GM23338 (cell line): Measurements from ENCODE around the gene TSPO2. TPM values are rescaled to one million over a fixed set of nuclear protein-coding genes. Genes with fewer than 3 reads are reported as not detected.

ENCODE experiments used
- ATAC-seq: fragments of 200-7000 bp; cut with Tn5 transposase; 3 replicates; pipeline ENCODE4 v1.9.1; 2020
- DNase-seq: peaks from one replicate; pipeline ENCODE4 v3.0.0-alpha.2; 2015; ENCODE audit warnings: low spot score
- H2AFZ ChIP-seq: fragments of 200-600 bp; sonication (generic); 2 replicates; pipeline ENCODE4 v1.8.0; 2016; ENCODE audit warnings: antibody characterized with exemption, mild to moderate bottlenecking, moderate library complexity
- H3F3A ChIP-seq: fragments of 200-600 bp; sonication (generic); replicated peaks from 2 replicates; pipeline ENCODE4 v1.8.0; 2017; ENCODE audit warnings: antibody characterized with exemption, mixed run types, low read depth
- H3K27ac ChIP-seq: fragments of 200-600 bp; sonication (generic); 2 replicates; pipeline ENCODE4 v1.6.1; 2016; ENCODE audit warnings: low read depth
- H3K27me3 ChIP-seq: fragments of 200-600 bp; sonication (generic); 2 replicates; pipeline ENCODE4 v1.8.0; 2016; ENCODE audit warnings: mild to moderate bottlenecking, mixed run types, moderate library complexity; ENCODE audit not compliant: insufficient read depth
- H3K36me3 ChIP-seq: fragments of 200-600 bp; sonication (generic); 2 replicates; pipeline ENCODE4 v1.8.0; 2016; ENCODE audit warnings: mild to moderate bottlenecking; ENCODE audit not compliant: insufficient read depth
- H3K4me1 ChIP-seq: fragments of 200-600 bp; sonication (generic); 2 replicates; pipeline ENCODE4 v1.8.0; 2016; ENCODE audit warnings: mild to moderate bottlenecking, moderate library complexity; ENCODE audit not compliant: insufficient read depth
- H3K4me2 ChIP-seq: fragments of 200-600 bp; sonication (generic); 2 replicates; pipeline ENCODE4 v1.7.1; 2017; ENCODE audit warnings: mixed run types
- H3K4me3 ChIP-seq: fragments of 200-600 bp; sonication (generic); 2 replicates; pipeline ENCODE4 v1.6.1; 2016; ENCODE audit warnings: mixed run types
- H3K79me2 ChIP-seq: fragments of 200-600 bp; sonication (generic); replicated peaks from 2 replicates; pipeline ENCODE4 v1.8.0; 2017; ENCODE audit warnings: mild to moderate bottlenecking; ENCODE audit not compliant: insufficient read depth
- H3K9me2 ChIP-seq: fragments of 200-600 bp; sonication (generic); 2 replicates; pipeline ENCODE4 v1.8.0; 2017; ENCODE audit not compliant: insufficient read depth
- H4K20me1 ChIP-seq: fragments of 200-600 bp; sonication (generic); replicated peaks from 2 replicates; pipeline ENCODE4 v1.8.0; 2017; ENCODE audit warnings: mild to moderate bottlenecking; ENCODE audit not compliant: insufficient read depth
- H3K27ac Mint-ChIP-seq: 2 replicates; pipeline ENCODE4 v1.8.0; 2020; ENCODE audit warnings: inconsistent platforms, mild to moderate bottlenecking, moderate library complexity, mixed read lengths
- H3K27me3 Mint-ChIP-seq: 3 replicates; pipeline ENCODE4 v1.8.0; 2022; ENCODE audit warnings: low read depth, mild to moderate bottlenecking, moderate library complexity, mixed read lengths, inconsistent platforms; ENCODE audit not compliant: insufficient read depth, poor library complexity
- H3K36me3 Mint-ChIP-seq: 3 replicates; pipeline ENCODE4 v1.8.0; 2021; ENCODE audit warnings: low read depth, mild to moderate bottlenecking, inconsistent platforms, moderate library complexity, mixed read lengths
- H3K4me1 Mint-ChIP-seq: 3 replicates; pipeline ENCODE4 v1.8.0; 2020; ENCODE audit warnings: mild to moderate bottlenecking, inconsistent platforms, mixed read lengths
- H3K4me3 Mint-ChIP-seq: 3 replicates; pipeline ENCODE4 v1.8.0; 2021; ENCODE audit warnings: moderate library complexity, mild to moderate bottlenecking, inconsistent platforms, mixed read lengths
- H3K9me3 Mint-ChIP-seq: 3 replicates; pipeline ENCODE4 v1.8.0; 2020; ENCODE audit warnings: moderate library complexity, mild to moderate bottlenecking, inconsistent platforms, mixed read lengths
- EZH2phosphoT487 ChIP-seq: fragments of 200-600 bp; sonication (generic); IDR thresholded peaks from one replicate; pipeline ENCODE4 v1.8.1; 2018; ENCODE audit warnings: antibody characterized with exemption; ENCODE audit not compliant: unreplicated experiment
- POLR2AphosphoS5 ChIP-seq: IDR thresholded peaks from 2 replicates; pipeline ENCODE4 v1.6.1; 2016; ENCODE audit warnings: antibody characterized with exemption, low read depth
- REST ChIP-seq: IDR thresholded peaks from one replicate; pipeline ENCODE4 v1.6.1; 2018; ENCODE audit warnings: antibody characterized with exemption; ENCODE audit not compliant: unreplicated experiment
- ZNF114 ChIP-seq: fragments of 250-450 bp; sonication (Bioruptor Pico); IDR thresholded peaks from 2 replicates; pipeline ENCODE4 v1.5.0; 2020; ENCODE audit warnings: mild to moderate bottlenecking, moderate library complexity
- ZNF462 ChIP-seq: fragments of 250-450 bp; sonication (Bioruptor Pico); IDR thresholded peaks from 2 replicates; pipeline ENCODE4 v1.5.0; 2020; ENCODE audit warnings: mild to moderate bottlenecking, moderate library complexity
- polyA plus RNA-seq: library from polyadenylated mRNA; unstranded; fragments of >200 nt; fragmentation: Nextera tagmentation; extraction: Ambion mirVana; gene quantifications from 2 replicates; pipeline ENCODE4 v1.2.1, GENCODE V29; 2016
- total RNA-seq: library from RNA; depleted of rRNA; stranded (reverse); fragments of >200 nt; shearing (Covaris generic); gene quantifications from 2 replicates; pipeline ENCODE4 v1.2.3, GENCODE V29; 2014
- TF ChIP-seq, protein P1 (sequence below), 2 experiments: fragments of 200-600 bp in 1 of 2; sonication (generic) in 1 of 2; conservative IDR thresholded peaks; 2 replicates each; pipeline versions ENCODE4 v1.5.1 to v1.6.1; 2016 to 2017; ENCODE audit warnings: antibody characterized with exemption in 2 of 2, low read depth in 2 of 2, mild to moderate bottlenecking in 2 of 2, moderate library complexity in 1 of 2

Gene TSPO2
- total and polyA plus RNA-seq, 2 experiments from 2014 or later, result 0.31 TPM; not detected in 1

- Histone ChIP-seq H2AFZ (no peak overlapping the region), H3K4me3 (no peak overlapping the region), H3K4me2 (no peak overlapping the region), H3K36me3 (peaks cover 63% of the 10 kb centered on the region), H3F3A (0 out of 2 replicates have a peak, but pooled peaks cover 4% of the 10 kb centered on the region), H3K79me2 (peaks cover 41% of the 10 kb centered on the region), H3K9me2 (no peaks in the 10 kb centered on the region), H3K27me3 (no peaks in the 10 kb centered on the region), H3K4me1 (no peaks in the 10 kb centered on the region), H3K27ac (0 out of 2 replicates have a peak overlapping the region, but pooled peaks have one; percentile 29), H4K20me1 (peaks cover 11% of the 10 kb centered on the region; the same call in 1 of the 2 replicates)
- ATAC-seq (no peak), DNase-seq (no peak)
- peaks cover 85% of the 10 kb centered on the region for H3K36me3 Mint-ChIP-seq
- H3K27me3 Mint-ChIP-seq, result no peaks in the 10 kb centered on the region
- H3K4me1 Mint-ChIP-seq, result no peaks in the 10 kb centered on the region
- H3K4me3 Mint-ChIP-seq, result no peak overlapping the region
- H3K27ac Mint-ChIP-seq, result peak overlapping the region; percentile 72
- H3K9me3 Mint-ChIP-seq, result no peaks in the 10 kb centered on the region
- TF ChIP-seq, protein P1, sequence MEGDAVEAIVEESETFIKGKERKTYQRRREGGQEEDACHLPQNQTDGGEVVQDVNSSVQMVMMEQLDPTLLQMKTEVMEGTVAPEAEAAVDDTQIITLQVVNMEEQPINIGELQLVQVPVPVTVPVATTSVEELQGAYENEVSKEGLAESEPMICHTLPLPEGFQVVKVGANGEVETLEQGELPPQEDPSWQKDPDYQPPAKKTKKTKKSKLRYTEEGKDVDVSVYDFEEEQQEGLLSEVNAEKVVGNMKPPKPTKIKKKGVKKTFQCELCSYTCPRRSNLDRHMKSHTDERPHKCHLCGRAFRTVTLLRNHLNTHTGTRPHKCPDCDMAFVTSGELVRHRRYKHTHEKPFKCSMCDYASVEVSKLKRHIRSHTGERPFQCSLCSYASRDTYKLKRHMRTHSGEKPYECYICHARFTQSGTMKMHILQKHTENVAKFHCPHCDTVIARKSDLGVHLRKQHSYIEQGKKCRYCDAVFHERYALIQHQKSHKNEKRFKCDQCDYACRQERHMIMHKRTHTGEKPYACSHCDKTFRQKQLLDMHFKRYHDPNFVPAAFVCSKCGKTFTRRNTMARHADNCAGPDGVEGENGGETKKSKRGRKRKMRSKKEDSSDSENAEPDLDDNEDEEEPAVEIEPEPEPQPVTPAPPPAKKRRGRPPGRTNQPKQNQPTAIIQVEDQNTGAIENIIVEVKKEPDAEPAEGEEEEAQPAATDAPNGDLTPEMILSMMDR (conservative IDR thresholded peaks at IDR 0.05; ENCODE audit: low read depth in 2 of 2), result no peak
- no peak for TF ChIP-seq ZNF114 (CRISPR knock-in tag)
- TF ChIP-seq REST, result no peak
These were observed 46.2 kb downstream of the TSPO2 start for GRCh38 chr6:41088451-41088850.

GRCh38 chr6:41090841-41091761, 48.8 kb downstream of the TSPO2 start:
- Histone ChIP-seq H4K20me1 (peaks cover 14% of the 10 kb centered on the region), H3K4me2 (no peak overlapping the region), H3F3A (peaks cover 4% of the 10 kb centered on the region; the same call in 1 of the 2 replicates), H3K4me3 (no peak overlapping the region), H3K27me3 (no peaks in the 10 kb centered on the region), H3K9me2 (no peaks in the 10 kb centered on the region), H3K4me1 (no peaks in the 10 kb centered on the region), H3K36me3 (peaks cover 68% of the 10 kb centered on the region), H2AFZ (no peak overlapping the region), H3K79me2 (peaks cover 16% of the 10 kb centered on the region; the same call in 1 of the 2 replicates), H3K27ac (no peak overlapping the region)
- Mint-ChIP-seq H3K9me3 (no peaks in the 10 kb centered on the region), H3K4me1 (no peaks in the 10 kb centered on the region), H3K4me3 (no peak overlapping the region), H3K27ac (no peak overlapping the region), H3K36me3 (peaks cover 87% of the 10 kb centered on the region), H3K27me3 (no peaks in the 10 kb centered on the region)
- DNase-seq (no peak), ATAC-seq (no peak)
- no peak for TF ChIP-seq POLR2AphosphoS5
- TF ChIP-seq EZH2phosphoT487, result no peak
- TF ChIP-seq ZNF462 (CRISPR knock-in tag), result no peak
